Activated CD4-positive, alpha-beta T cell treated with anti-CD3 and anti-CD28 coated beads, Interleukin-2, Interleukin-6, amounts not matched to agents 100 ng/mL and 50 ng/mL, durations not matched to agents 16 hours and 8 hours (primary cell): ENCODE measurements around the gene KCNE4.

Experiments used
- DNase-seq: peaks from one replicate; pipeline ENCODE4 v3.0.0-alpha.2; 2020

KCNE4 gene

DNA sequence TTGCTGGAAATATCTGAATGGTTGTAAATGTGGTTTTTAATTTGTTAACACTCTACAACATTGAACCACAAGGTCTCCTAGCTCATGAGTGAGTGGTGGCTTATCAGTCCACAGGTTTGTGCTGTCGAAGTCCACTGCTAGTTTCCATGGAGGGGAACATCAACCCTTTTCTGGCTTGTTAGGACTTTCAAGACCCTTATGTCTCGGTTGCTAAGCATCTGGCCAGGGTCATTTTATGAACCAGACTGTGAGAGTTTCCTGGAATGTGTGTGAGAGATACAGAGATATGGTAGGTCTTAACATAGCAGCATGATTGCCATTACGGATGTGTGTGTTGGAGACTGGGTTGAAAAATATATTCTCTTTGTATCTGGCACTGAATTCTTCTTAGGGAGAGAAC, 36.9 kb downstream of the KCNE4 start:
- no peak for DNase-seq

DNA sequence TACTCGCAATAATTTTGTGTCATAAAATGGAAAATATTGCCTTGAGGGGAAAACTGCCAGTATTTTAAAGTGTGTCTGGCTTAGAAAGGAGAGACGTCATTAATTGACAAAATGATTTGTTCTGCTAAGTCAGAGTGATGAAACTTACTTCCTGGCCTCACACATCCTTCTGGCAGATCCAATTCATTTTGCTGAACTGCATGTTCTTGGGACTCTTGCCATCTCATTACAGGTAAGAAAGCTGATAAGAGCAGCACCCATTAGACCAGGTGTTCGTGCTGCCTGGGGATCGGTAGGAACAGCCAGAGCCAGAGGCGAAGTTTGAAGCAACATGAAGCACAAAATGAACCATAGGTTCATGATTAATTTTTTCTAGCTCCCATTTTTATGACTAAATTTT, 38.0 kb downstream of the KCNE4 start:
- DNase-seq: no peak

DNA sequence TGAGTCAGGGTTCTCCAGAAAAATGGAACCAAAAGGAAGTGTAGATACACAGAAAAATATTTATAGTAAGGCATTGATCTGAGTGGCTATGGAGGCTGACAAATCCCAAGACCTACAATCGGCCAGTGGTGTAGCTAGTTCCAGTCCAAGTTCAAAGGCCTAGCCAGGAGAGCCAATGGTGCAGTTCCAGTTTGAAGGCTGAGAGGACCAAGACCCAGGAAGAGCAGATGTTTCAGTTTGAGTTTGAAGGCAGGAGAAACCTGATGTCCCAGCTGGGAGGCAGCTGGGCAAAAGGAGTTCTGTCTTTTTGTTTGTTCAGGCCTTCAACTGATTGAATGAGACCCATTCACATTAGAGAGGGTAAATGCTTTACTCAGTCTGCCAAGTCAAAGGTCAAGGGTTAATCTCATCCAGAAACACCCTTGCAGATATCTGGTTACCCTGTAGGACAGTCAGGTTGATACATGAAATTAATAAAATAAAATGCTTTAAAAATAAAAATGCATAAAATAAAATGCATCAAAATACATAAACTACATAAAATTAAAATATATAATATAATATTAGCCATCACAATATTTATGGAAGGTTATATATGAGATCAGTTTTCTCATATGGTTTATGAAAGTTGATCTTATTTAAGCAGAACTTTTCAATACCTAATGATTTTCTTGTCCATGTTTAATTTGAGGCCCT, 38.7 kb downstream of the KCNE4 start:
- DNase-seq: no peak

DNA sequence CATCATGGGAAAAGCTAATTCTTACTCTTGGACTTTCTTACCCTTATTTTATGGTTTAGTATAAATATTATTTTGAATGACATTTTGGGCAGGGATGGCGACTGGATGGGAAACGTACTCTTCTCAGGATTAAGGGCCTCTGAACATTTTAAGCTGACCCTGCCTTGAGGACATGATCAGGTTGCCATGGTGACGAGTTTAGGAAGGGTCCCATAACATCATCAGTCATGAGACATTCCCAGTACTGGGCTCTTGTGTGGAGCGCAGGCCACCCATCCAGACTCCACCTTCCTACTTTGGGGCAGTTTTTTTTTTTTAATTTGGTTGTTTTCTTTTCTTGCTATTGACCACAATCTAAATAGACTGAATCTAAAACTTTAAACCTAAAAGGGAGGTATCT, 40.7 kb downstream of the KCNE4 start:
- no peak for DNase-seq

- DNase-seq: no peak
Observed at GRCh38 chr2:223093436-223094241, 41.6 kb downstream of the KCNE4 start.

DNA sequence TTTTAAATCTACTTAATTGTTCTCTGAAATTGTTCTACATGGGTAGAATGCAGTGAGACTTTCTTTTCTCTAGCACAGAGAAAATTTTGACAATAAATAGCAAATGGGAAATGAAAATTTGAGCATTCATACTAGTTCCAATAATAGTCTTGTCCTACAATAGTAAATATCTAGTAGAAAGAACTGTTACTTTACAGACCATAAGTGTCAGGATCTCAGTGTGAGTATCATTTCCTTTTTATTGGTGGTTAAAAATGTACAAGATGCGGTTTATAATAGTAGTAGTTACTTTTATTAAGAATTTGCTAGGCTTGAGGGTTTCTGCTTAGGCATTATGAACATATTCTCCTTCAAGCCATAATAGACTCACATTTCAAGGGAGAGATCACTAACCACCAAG, 43.2 kb downstream of the KCNE4 start:
- no peak for DNase-seq

DNA sequence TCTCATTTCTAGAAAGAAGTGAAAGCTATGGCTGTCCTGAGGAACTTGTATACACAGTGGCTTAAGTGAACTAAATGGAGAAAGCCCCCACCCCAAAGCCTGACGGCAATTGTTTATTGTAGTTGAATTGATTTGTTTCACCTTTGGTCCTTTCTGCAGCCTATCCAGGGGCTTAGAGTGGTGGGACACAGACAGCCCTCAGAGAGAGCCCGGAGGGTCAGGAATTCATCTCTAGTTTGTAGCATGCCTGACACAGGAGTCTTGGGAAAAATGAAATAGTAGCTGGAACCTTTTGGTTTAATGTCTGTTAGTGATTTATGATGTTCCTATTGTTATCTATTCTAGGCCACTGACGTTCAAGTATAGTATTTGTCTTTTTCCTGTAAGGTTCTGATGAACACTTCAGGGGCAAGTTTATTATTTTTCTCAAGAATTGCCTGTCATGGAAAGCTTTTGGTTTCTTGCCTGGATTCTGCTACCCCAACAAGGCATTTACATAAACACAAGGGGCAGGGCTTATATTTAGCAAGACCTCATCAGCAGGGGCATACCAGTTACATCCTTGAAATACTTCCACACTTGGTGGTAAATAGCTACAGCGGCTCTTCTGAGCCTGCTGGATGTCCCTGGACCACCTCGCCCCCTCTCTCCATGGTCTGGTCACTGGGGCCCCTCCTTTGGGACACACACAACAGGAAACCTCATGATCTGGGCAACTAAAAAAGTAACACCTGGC, 44.4 kb downstream of the KCNE4 start:
- DNase-seq: no peak

- no peak for DNase-seq
Observed at GRCh38 chr2:223097888-223098383, 45.9 kb downstream of the KCNE4 start.

DNA sequence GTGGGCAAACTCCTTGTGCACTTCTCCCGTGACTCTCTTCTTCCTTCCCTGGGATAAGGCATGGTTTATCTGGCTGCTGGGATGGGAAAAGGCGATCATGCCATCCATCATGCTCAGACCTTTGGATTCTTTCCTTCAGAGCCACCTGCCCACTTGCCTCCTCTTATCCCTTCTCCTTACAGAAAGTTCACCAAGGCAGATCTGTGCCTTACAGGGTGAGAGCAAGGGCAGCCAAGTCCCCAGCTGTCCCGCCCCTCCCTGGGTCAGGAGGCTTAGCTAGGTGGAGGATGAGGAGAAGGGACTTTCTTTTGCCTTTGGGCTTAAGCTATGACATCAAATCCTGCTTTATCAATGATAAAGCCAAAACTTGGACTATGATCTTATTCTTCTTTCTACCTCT, 47.6 kb downstream of the KCNE4 start:
- no peak for DNase-seq

DNA sequence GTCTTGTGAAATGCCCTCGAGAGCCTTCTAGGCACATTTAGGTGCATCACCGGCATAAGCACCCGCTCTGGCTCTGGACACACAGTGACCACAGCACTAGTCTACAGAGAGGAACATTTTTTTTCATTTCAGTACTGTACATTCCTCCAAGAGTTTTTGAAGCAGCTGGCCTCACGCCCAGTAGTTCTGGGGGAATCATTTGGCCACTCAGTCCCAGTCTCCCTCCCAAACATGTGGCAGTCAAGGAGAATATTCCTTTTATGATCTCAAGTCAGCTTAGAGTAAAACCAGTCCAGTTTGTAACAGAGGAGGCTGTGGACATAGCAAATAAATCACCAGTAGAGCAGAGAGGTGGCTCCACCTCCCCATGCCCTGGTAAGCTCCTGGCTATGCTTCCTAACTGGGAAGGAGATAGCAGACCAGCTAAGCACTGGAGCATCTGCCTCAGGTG, 48.1 kb downstream of the KCNE4 start:
- no peak for DNase-seq

GRCh38 chr2:223101340-223102039, 49.5 kb downstream of the KCNE4 start:
- DNase-seq: no peak

- DNase-seq: no peak
Observed at GRCh38 chr2:223102040-223102400, 50.0 kb downstream of the KCNE4 start.

DNA sequence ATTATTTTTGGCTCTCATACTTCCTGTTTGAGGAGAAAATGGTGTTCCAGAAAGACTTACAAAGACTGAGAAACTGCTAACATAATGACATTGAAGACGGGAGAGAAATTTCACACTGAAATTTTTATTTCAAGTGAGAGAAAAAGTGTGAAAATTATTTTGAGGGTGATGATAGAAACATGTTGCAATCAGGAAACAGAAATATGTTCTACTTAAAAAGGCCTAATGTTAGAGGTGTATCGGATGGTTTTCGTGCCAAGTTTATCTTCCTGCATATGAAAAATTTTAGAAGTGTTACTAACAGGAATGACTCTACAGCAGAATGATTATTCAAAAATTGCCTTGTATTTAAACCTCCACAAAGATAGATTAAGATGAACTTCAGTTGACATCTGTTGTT, 50.5 kb downstream of the KCNE4 start:
- no peak for DNase-seq

DNA sequence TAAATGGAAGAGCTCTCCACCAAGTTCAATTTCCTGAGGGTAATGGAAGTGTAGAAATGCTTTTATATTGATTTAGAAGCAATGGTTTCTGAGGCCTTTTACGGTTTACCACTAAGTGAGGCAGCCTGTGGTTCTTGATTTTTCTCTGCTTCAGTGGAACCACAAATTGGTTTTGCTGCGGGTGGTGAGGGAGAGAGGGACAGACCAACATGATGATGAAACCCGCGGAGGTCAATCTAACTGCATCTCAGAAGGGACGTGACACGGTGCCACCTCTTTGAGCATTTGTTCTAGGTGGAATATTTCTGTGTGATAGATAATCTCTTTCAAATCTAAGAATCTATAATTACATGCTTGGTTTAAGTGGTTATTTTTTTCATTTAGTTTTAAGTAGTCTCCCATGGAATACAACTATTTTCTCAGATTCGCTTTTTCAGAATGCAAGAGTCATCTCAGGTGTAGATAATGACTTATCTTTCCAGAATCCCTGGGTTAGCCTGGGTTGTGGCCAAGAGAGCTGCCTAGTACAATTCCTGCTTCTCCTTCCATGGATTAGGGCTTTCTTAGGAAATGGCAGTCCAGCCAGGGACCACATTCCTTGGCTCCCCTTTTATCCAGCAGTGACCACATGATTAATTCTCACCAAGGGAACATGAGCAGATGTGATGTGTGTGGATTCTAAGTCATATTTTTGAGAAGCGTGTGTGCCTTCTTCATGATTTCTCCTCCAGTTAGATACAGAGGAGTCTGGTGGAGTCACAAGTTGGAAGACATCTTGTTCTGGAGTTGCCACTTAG, 52.5 kb downstream of the KCNE4 start:
- DNase-seq: no peak
